Endothelial cell (in vitro differentiated cells): Measurements from ENCODE around the gene WNT8B. TPM values are rescaled to one million over a fixed set of nuclear protein-coding genes. Genes with fewer than 3 reads are reported as not detected.

Experiments used
- DNase-seq: peaks from one replicate; pipeline ENCODE4 v3.0.0; 2021; ENCODE audit warnings: low spot score
- H3K27ac Mint-ChIP-seq: one replicate; pipeline ENCODE4 v1.8.0; 2021; ENCODE audit warnings: mixed read lengths, inconsistent platforms; ENCODE audit not compliant: unreplicated experiment
- H3K27me3 Mint-ChIP-seq: one replicate; pipeline ENCODE4 v1.8.0; 2021; ENCODE audit warnings: mild to moderate bottlenecking, moderate library complexity, mixed read lengths, inconsistent platforms; ENCODE audit not compliant: unreplicated experiment
- H3K36me3 Mint-ChIP-seq: one replicate; pipeline ENCODE4 v1.8.0; 2021; ENCODE audit warnings: mild to moderate bottlenecking, low read depth, mixed read lengths, inconsistent platforms; ENCODE audit not compliant: unreplicated experiment
- H3K4me1 Mint-ChIP-seq: one replicate; pipeline ENCODE4 v1.8.0; 2021; ENCODE audit warnings: mild to moderate bottlenecking, mixed read lengths, inconsistent platforms; ENCODE audit not compliant: unreplicated experiment
- H3K4me3 Mint-ChIP-seq: one replicate; pipeline ENCODE4 v1.8.0; 2021; ENCODE audit warnings: mild to moderate bottlenecking, mixed read lengths, inconsistent platforms; ENCODE audit not compliant: unreplicated experiment
- H3K9me3 Mint-ChIP-seq: one replicate; pipeline ENCODE4 v1.8.0; 2021; ENCODE audit warnings: mixed read lengths, inconsistent platforms; ENCODE audit not compliant: unreplicated experiment
- total RNA-seq: library from RNA; stranded (reverse); fragmentation: NEBNext Ultra II Directional; extraction: Animal tissue kit (Norgen Biotek cat#: 25700); gene quantifications from one replicate; pipeline ENCODE4 v1.2.1, GENCODE V29; 2021; ENCODE audit not compliant: unreplicated experiment
- TF ChIP-seq, protein P1 (sequence below): fragments of 200-600 bp; sonication (generic); IDR thresholded peaks from one replicate; pipeline ENCODE4 v1.5.0; 2021; ENCODE audit warnings: antibody characterized with exemption; ENCODE audit not compliant: unreplicated experiment

WNT8B gene
- total RNA-seq, 1 donor from 2014 or later = not detected

DNA sequence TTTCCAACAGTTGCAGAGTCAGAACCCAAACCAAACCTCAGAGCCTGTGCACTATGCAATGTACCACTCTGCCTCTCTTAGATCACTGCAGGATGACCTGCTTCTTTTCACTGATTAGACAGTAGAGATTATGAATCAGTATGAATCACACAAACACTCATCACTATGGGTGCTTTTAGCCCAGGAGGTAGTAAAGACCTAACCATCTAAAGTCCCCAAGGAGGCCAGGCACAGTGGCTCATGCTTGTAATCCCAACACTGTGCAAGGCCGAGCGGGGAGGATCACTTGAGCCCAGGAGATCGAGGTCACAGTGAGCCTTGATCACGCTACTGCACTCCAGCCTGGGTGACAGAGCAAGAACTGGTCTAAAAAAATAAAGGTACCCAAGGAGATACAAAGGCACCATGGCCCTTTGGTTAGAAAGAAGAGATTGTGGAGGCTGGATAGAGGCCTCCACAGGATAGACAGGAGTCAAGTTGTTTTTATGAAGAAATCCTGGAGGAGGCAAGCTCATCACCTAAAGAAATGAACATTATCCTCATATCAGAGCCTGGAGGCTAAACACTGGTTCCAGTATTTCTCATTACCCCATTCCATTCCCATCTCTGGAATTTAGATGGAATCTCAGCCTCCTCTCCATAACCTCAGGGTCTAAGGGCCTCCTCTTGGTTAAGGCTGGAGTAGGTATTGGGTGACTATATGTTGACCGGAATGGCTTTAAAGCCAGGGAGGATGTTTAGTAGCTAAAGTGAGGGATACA is 44.0 kb downstream of the WNT8B start:
- Mint-ChIP-seq H3K27ac (no peak overlapping the region), H3K36me3 (peaks cover 17% of the 10 kb centered on the region), H3K4me3 (no peak overlapping the region), H3K4me1 (peaks cover 8% of the 10 kb centered on the region), H3K9me3 (no peaks in the 10 kb centered on the region), H3K27me3 (no peaks in the 10 kb centered on the region)
- no peak for DNase-seq
- TF ChIP-seq, protein P1, sequence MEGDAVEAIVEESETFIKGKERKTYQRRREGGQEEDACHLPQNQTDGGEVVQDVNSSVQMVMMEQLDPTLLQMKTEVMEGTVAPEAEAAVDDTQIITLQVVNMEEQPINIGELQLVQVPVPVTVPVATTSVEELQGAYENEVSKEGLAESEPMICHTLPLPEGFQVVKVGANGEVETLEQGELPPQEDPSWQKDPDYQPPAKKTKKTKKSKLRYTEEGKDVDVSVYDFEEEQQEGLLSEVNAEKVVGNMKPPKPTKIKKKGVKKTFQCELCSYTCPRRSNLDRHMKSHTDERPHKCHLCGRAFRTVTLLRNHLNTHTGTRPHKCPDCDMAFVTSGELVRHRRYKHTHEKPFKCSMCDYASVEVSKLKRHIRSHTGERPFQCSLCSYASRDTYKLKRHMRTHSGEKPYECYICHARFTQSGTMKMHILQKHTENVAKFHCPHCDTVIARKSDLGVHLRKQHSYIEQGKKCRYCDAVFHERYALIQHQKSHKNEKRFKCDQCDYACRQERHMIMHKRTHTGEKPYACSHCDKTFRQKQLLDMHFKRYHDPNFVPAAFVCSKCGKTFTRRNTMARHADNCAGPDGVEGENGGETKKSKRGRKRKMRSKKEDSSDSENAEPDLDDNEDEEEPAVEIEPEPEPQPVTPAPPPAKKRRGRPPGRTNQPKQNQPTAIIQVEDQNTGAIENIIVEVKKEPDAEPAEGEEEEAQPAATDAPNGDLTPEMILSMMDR = no peak

DNA sequence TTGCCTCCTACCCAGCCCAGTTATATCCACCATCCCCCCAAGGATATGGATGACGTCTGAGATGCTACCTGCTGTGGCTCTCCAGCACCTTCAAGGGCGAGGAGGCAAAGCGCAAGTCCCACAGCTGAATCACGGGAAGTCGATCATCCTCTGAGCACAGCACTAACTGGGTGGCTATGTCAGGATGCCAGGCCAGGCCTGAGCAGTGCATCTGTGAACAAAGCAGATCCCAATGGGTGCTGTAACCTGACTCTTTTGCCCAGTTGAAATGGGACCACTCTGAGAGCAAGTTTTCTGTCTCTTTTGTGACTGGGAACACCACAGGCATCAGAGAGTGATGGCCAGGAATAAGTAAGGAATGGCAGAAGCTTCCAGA is 44.5 kb downstream of the WNT8B start:
- DNase-seq = no peak
- Mint-ChIP-seq H3K9me3 (no peaks in the 10 kb centered on the region), H3K27me3 (no peaks in the 10 kb centered on the region), H3K4me1 (peaks cover 7% of the 10 kb centered on the region), H3K4me3 (no peak overlapping the region), H3K27ac (no peak overlapping the region), H3K36me3 (peaks cover 15% of the 10 kb centered on the region)
- TF ChIP-seq, protein P1 = no peak

DNA sequence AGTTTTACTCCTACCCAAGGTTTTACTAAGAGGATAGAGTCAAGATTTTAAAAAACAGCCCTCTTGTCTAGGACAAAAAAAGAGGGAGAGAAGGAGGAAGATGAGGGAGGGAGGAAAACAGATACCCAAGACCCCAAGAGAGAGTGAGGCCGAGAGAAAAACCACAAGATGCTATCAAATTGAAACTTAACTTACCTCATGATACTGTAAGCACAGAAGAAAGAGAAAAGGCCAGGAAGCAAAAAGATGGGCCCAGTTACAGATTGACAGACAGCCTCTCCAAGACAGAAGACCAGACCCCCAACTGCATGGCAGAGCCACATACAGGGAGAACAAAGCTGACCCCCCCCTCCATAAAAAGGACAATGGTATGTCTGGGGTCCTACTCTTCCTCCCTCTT is 45.5 kb downstream of the WNT8B start:
- Mint-ChIP-seq H3K36me3 (peaks cover 15% of the 10 kb centered on the region), H3K4me3 (no peak overlapping the region), H3K9me3 (no peaks in the 10 kb centered on the region), H3K4me1 (no peaks in the 10 kb centered on the region), H3K27ac (no peak overlapping the region), H3K27me3 (no peaks in the 10 kb centered on the region)
- DNase-seq = no peak
- TF ChIP-seq, protein P1 = no peak

DNA sequence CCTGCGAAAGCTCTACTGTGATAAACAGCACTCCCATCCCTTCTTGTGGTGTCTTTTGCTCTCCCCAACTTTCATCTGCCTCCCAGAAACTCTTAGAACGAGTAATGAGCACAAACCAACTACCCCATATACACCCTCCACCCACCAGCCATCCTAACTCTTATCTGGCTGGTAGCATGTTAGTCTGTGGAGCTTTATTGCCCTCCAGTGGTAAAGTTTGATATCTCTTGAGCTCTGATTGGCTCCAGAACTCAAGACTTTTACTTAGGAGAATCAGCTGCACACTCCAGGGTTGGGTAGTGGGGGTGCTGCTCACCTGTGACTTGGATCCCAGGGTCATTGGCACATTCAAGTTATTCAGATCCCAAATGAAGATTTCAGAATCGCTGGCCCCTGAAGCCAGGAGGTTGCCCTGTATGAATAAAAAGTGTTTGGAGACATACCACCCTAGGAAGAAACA is 45.9 kb downstream of the WNT8B start:
- H3K4me3 Mint-ChIP-seq = no peak overlapping the region
- H3K27ac Mint-ChIP-seq = no peak overlapping the region
- peaks cover 15% of the 10 kb centered on the region for H3K36me3 Mint-ChIP-seq
- no peaks in the 10 kb centered on the region for H3K27me3 Mint-ChIP-seq
- TF ChIP-seq, protein P1 = peak; percentile 46
- no peaks in the 10 kb centered on the region for H3K9me3 Mint-ChIP-seq
- peak; percentile 48 for DNase-seq
- H3K4me1 Mint-ChIP-seq = no peaks in the 10 kb centered on the region

DNA sequence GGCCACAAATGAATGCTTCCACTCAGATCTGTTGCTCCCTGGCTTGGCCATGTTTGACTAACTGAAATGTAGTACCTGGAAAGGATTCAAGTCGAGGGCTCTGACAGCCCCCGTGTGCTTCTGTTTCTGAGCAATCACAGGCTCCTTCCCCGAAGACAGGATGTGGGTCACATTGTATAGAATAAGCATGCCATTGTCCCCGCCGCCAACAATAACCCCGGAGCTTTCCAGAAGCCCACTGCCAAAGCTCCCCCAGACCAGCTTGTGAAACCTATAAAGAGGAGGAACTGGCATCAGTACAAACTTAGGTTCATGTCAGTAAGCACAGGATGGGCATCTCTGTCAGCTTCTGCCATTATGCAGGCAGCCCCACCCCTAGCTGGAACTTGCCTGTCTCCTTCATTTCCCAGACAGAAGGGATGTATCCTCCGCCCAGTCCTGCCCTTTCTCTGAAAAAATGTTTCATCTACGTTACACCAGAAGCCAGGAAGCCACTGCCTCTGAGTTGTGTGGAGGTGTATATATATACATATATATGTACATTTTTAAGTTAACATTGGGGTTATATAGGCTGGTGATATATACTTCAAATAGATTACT is 46.5 kb downstream of the WNT8B start:
- DNase-seq = no peak
- H3K36me3 Mint-ChIP-seq = peaks cover 15% of the 10 kb centered on the region
- no peak overlapping the region for H3K4me3 Mint-ChIP-seq
- no peaks in the 10 kb centered on the region for H3K9me3 Mint-ChIP-seq
- H3K27me3 Mint-ChIP-seq = no peaks in the 10 kb centered on the region
- H3K27ac Mint-ChIP-seq = no peak overlapping the region
- H3K4me1 Mint-ChIP-seq = no peaks in the 10 kb centered on the region
- TF ChIP-seq, protein P1 = no peak
